Measurements from ENCODE around the gene CDH4. TPM values are rescaled to one million over a fixed set of nuclear protein-coding genes. Genes with fewer than 3 reads are reported as not detected.

The CDH4 gene
- total and polyA plus RNA-seq, 2 of the 8 experiments (the other 6 are each of a cell fraction or from before 2014, with no cell fraction given), result 4.3 to 7.9 TPM

GRCh38 chr20:61895686-61896057 lies 643.6 kb downstream of the CDH4 start (continued):
- TF ChIP-seq FOSL1 (IDR thresholded peaks at IDR 0.05; ENCODE audit: insufficient read depth, low read depth, low read length) (no peak), RFX5 (IDR thresholded peaks at IDR 0.05; ENCODE audit: borderline replicate concordance, low read depth, low read length) (no peak), MAFK (IDR thresholded peaks at IDR 0.05; ENCODE audit: low read depth, low read length) (no peak), RXRA (IDR thresholded peaks at IDR 0.05; ENCODE audit: insufficient read depth, low read depth, low read length) (no peak), JUND (IDR thresholded peaks at IDR 0.05; ENCODE audit: low read length) (no peak), TAF7 (optimal IDR thresholded peaks at IDR 0.05; ENCODE audit: borderline replicate concordance, low read depth, low read length) (no peak)
- TF ChIP-seq, protein P1, sequence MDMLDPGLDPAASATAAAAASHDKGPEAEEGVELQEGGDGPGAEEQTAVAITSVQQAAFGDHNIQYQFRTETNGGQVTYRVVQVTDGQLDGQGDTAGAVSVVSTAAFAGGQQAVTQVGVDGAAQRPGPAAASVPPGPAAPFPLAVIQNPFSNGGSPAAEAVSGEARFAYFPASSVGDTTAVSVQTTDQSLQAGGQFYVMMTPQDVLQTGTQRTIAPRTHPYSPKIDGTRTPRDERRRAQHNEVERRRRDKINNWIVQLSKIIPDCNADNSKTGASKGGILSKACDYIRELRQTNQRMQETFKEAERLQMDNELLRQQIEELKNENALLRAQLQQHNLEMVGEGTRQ (IDR thresholded peaks at IDR 0.05; ENCODE audit: low read length), result no peak

Measured in H1 (cell line).